Liver (tissue), 3 donors: ENCODE measurements around the gene ABCC2.

Source experiments
- ATF3 ChIP-seq: IDR thresholded peaks from 2 replicates; pipeline ENCODE4 v1.6.1; 2016; ENCODE audit warnings: antibody characterized with exemption
- CTCF ChIP-seq: fragments of 150-350 bp; IDR thresholded peaks from 2 replicates; pipeline ENCODE4 v1.5.1; 2017; ENCODE audit warnings: improper control_type of control experiment, low read depth, low read length; ENCODE audit not compliant: missing input control
- EGR1 ChIP-seq, 2 donors: IDR thresholded peaks; 2 replicates each; pipeline ENCODE4 v1.6.1; 2016 to 2018; ENCODE audit warnings: antibody characterized with exemption in 2 of 2, low read depth in 2 of 2
- FOXA1 ChIP-seq: IDR thresholded peaks from 2 replicates; pipeline ENCODE4 v1.6.1; 2016; ENCODE audit warnings: antibody characterized with exemption
- FOXA2 ChIP-seq: IDR thresholded peaks from 2 replicates; pipeline ENCODE4 v1.6.1; 2016; ENCODE audit warnings: antibody characterized with exemption
- GABPA ChIP-seq, 2 donors: IDR thresholded peaks in 1 of 2; conservative IDR thresholded peaks in 1 of 2; 2 replicates each; pipeline ENCODE4 v1.6.1; 2016; ENCODE audit warnings: antibody characterized with exemption in 2 of 2, mild to moderate bottlenecking in 1 of 2, moderate library complexity in 1 of 2
- JUND ChIP-seq, 2 donors: IDR thresholded peaks; 2 replicates each; pipeline ENCODE4 v1.6.1; 2016; ENCODE audit warnings: antibody characterized with exemption in 2 of 2
- MAX ChIP-seq: IDR thresholded peaks from 2 replicates; pipeline ENCODE4 v1.6.1; 2016; ENCODE audit warnings: antibody characterized with exemption
- NR2F2 ChIP-seq: IDR thresholded peaks from 2 replicates; pipeline ENCODE4 v1.6.1; 2016; ENCODE audit warnings: antibody characterized with exemption
- REST ChIP-seq: IDR thresholded peaks from 2 replicates; pipeline ENCODE4 v1.6.1; 2016; ENCODE audit warnings: antibody characterized with exemption, mild to moderate bottlenecking
- SP1 ChIP-seq: IDR thresholded peaks from 2 replicates; pipeline ENCODE4 v1.6.1; 2018; ENCODE audit warnings: antibody characterized with exemption, mild to moderate bottlenecking
- TAF1 ChIP-seq: conservative IDR thresholded peaks from 2 replicates; pipeline ENCODE4 v1.6.1; 2016; ENCODE audit warnings: antibody characterized with exemption, mild to moderate bottlenecking
- YY1 ChIP-seq: IDR thresholded peaks from 2 replicates; pipeline ENCODE4 v1.6.1; 2016; ENCODE audit warnings: antibody characterized with exemption, mild to moderate bottlenecking
- ZBTB33 ChIP-seq: IDR thresholded peaks from 2 replicates; pipeline ENCODE4 v1.6.1; 2016; ENCODE audit warnings: antibody characterized with exemption
- donor health status: healthy.
- donor health status: healthy.

GRCh38 chr10:99733366-99733765 lies 49.1 kb upstream of the ABCC2 start:
- TF ChIP-seq CTCF = no peak
- no peak for TF ChIP-seq FOXA2
- TF ChIP-seq REST = no peak
- TF ChIP-seq MAX = no peak
- no peak for TF ChIP-seq SP1
- TF ChIP-seq GABPA (IDR thresholded peaks at IDR 0.05 in 1 of 2, conservative IDR thresholded peaks at IDR 0.05 in 1 of 2) = no peak
- TF ChIP-seq FOXA1 = no peak
- no peak for TF ChIP-seq EGR1 (IDR thresholded peaks at IDR 0.05; ENCODE audit: low read depth in 2 of 2)
- TF ChIP-seq ZBTB33 = no peak
- no peak for TF ChIP-seq JUND (IDR thresholded peaks at IDR 0.05)
- TF ChIP-seq TAF1 = no peak
- TF ChIP-seq NR2F2 = no peak
- no peak for TF ChIP-seq ATF3
- TF ChIP-seq YY1 = no peak
